Tibial artery (tissue), 4 donors: ENCODE results near the gene ATAD3B.
"Not testable (repeated sequence)": the region's sequence is repeated elsewhere in the genome, so short reads cannot be mapped to it uniquely, and the experiment has no call there.

Source experiments
- DNase-seq, 2 donors: peaks; one replicate each; pipeline ENCODE4 v3.0.0-alpha.2; 2019
- H3K27ac ChIP-seq, 2 donors: fragments of 200-600 bp; sonication (generic) in 1 of 2; 1 replicate in 1 of 2; 2 replicates in 1 of 2; pipeline ENCODE4 v1.5.1; 2018 to 2019; ENCODE audit warnings: mild to moderate bottlenecking in 1 of 2
- H3K27me3 ChIP-seq, 2 donors: fragments of 200-600 bp; sonication (generic) in 1 of 2; one replicate each; pipeline versions ENCODE4 v1.5.1 to v1.6.0; 2016 to 2019
- H3K36me3 ChIP-seq, 3 donors: fragments of 200-600 bp; sonication (generic) in 2 of 3; one replicate each; pipeline ENCODE4 v1.5.1; 2016 to 2019; ENCODE audit warnings: mild to moderate bottlenecking in 2 of 3
- H3K4me1 ChIP-seq, 4 donors: fragments of 200-600 bp; sonication (generic) in 2 of 4; 1 replicate in 3 of 4; 2 replicates in 1 of 4; pipeline ENCODE4 v1.5.1; 2016 to 2019
- H3K4me3 ChIP-seq, 2 donors: fragments of 200-600 bp; sonication (generic) in 1 of 2; 1 replicate in 1 of 2; 2 replicates in 1 of 2; pipeline ENCODE4 v1.5.1; 2018 to 2019; ENCODE audit warnings: mild to moderate bottlenecking in 2 of 2
- H3K9me3 ChIP-seq, 3 donors: fragments of 200-600 bp; sonication (generic) in 1 of 3; one replicate each; pipeline ENCODE4 v1.5.1; 2016 to 2019
- CTCF ChIP-seq, 2 experiments: fragments of 200-600 bp in 1 of 2; fragments of 450-650 bp in 1 of 2; IDR thresholded peaks; one replicate each; pipeline ENCODE4 v1.5.1; 2017 to 2019; ENCODE audit warnings: antibody characterized with exemption in 2 of 2, mild to moderate bottlenecking in 1 of 2, moderate library complexity in 1 of 2
- intact Hi-C: fragments of 100-400 bp; cut with DNase I; formaldehyde crosslinking; loops from one replicate; pipeline ENCODE4 v1.15.0; 2023; ENCODE audit warnings: low total_unique reads

ATAD3B gene

GRCh38 chr1:1452882-1453281 lies 18.7 kb upstream of the ATAD3B start:
- no peak for TF ChIP-seq CTCF (IDR thresholded peaks at IDR 0.05)
- intact Hi-C loops, result no loop called here
- H3K27me3 ChIP-seq, result peaks cover 0 to 2% of the 10 kb centered on the region in 2 donors
- H3K4me3 ChIP-seq, result no peak overlapping the region
- no peaks in the 10 kb centered on the region for H3K9me3 ChIP-seq
- no peaks in the 10 kb centered on the region for H3K36me3 ChIP-seq
- DNase-seq, result no peak
- no peaks in the 10 kb centered on the region for H3K4me1 ChIP-seq
- no peak overlapping the region for H3K27ac ChIP-seq

- H3K9me3 ChIP-seq, intact Hi-C loops, H3K4me3 ChIP-seq, H3K27me3 ChIP-seq, H3K27ac ChIP-seq, DNase-seq, H3K36me3 ChIP-seq, H3K4me1 ChIP-seq: not testable (repeated sequence)
These were observed 17.1 kb upstream of the ATAD3B start for GRCh38 chr1:1454286-1455056.

- no peak for TF ChIP-seq CTCF (IDR thresholded peaks at IDR 0.05)
- DNase-seq, result no peak
- no peaks in the 10 kb centered on the region for H3K36me3 ChIP-seq
- H3K4me1 ChIP-seq, result no peaks in the 10 kb centered on the region
- peaks cover 0 to 2% of the 10 kb centered on the region in 2 donors for H3K27me3 ChIP-seq
- H3K9me3 ChIP-seq, result no peaks in the 10 kb centered on the region
- intact Hi-C loops, result no loop called here
- no peak overlapping the region for H3K27ac ChIP-seq
- H3K4me3 ChIP-seq, result no peak overlapping the region
These were observed 16.1 kb upstream of the ATAD3B start for GRCh38 chr1:1455366-1455884.

- DNase-seq, H3K27me3 ChIP-seq, H3K4me1 ChIP-seq, intact Hi-C loops, H3K27ac ChIP-seq, H3K4me3 ChIP-seq, H3K9me3 ChIP-seq, H3K36me3 ChIP-seq: not testable (repeated sequence)
These were observed 15.6 kb upstream of the ATAD3B start for GRCh38 chr1:1455934-1456333.

- H3K4me3 ChIP-seq, H3K4me1 ChIP-seq, H3K27ac ChIP-seq, H3K36me3 ChIP-seq, DNase-seq, H3K9me3 ChIP-seq, intact Hi-C loops: not testable (repeated sequence)
- peaks cover 0 to 13% of the 10 kb centered on the region in 2 donors for H3K27me3 ChIP-seq
These were observed 14.8 kb upstream of the ATAD3B start for GRCh38 chr1:1456683-1457255.

- H3K27me3 ChIP-seq, result peaks cover 0 to 31% of the 10 kb centered on the region in 2 donors
- H3K36me3 ChIP-seq, H3K27ac ChIP-seq, DNase-seq, intact Hi-C loops, H3K4me1 ChIP-seq, H3K4me3 ChIP-seq, H3K9me3 ChIP-seq: not testable (repeated sequence)
These were observed 12.4 kb upstream of the ATAD3B start for GRCh38 chr1:1459156-1459555.

- H3K27ac ChIP-seq, intact Hi-C loops, H3K4me3 ChIP-seq, H3K4me1 ChIP-seq, H3K9me3 ChIP-seq, H3K36me3 ChIP-seq, DNase-seq: not testable (repeated sequence)
- peaks cover 0 to 31% of the 10 kb centered on the region in 2 donors for H3K27me3 ChIP-seq
These were observed 11.9 kb upstream of the ATAD3B start for GRCh38 chr1:1459711-1460110.

- no peaks in the 10 kb centered on the region for H3K4me1 ChIP-seq
- no peak for TF ChIP-seq CTCF (IDR thresholded peaks at IDR 0.05)
- no peak overlapping the region for H3K27ac ChIP-seq
- H3K4me3 ChIP-seq, result no peak overlapping the region
- H3K27me3 ChIP-seq, result peaks cover 0 to 31% of the 10 kb centered on the region in 2 donors
- no peaks in the 10 kb centered on the region for H3K9me3 ChIP-seq
- no peaks in the 10 kb centered on the region for H3K36me3 ChIP-seq
- DNase-seq, result no peak
- intact Hi-C loops, result no loop called here
These were observed 10.9 kb upstream of the ATAD3B start for GRCh38 chr1:1460540-1461130.
